GM18526 (cell line): ENCODE data around the gene PLPP4.

Experiments used
- POLR2A ChIP-seq: IDR thresholded peaks from 3 replicates; pipeline ENCODE4 v1.6.1; 2011; ENCODE audit not compliant: insufficient read length; ENCODE audit errors: extremely low read depth

Gene PLPP4

DNA sequence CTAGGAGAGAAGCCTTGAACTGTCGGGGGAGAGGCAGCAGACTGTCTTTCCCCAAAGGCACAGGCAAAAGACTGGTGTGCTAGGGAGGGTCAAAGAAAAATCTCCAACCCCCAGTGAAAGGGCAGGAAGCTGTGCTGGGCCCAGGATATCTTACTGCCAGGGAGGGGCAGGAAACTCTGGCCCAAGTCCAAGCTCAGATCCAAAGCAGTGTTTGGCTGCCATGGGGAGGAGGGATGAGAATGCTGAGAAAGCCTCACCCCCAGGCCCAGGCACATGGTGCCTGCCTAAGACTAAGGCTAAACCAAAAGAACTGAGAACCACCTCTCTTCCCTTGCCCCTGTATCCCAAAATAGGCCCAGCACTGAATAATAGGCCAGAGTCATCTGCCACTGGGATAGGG lies 171.2 kb downstream of the PLPP4 start:
- TF ChIP-seq POLR2A, result no peak

DNA sequence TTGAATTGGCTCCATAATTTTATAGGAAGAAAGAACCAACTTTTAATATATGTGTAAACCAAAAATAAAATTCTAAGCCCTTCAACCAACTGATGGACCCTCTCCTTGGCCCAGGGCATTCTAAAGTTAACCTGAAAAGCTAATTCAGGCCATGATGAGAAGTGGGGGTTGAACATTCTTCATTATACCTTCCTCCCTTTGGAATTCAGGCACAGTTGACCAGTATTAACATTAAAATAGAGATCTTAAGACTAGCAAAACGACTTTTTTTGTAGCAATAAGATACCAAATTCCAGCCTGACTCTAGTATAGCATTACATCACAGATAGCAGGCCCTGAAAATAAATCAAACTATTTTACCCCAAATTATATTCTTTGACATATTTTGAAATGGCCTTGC lies 173.2 kb downstream of the PLPP4 start:
- no peak for TF ChIP-seq POLR2A

DNA sequence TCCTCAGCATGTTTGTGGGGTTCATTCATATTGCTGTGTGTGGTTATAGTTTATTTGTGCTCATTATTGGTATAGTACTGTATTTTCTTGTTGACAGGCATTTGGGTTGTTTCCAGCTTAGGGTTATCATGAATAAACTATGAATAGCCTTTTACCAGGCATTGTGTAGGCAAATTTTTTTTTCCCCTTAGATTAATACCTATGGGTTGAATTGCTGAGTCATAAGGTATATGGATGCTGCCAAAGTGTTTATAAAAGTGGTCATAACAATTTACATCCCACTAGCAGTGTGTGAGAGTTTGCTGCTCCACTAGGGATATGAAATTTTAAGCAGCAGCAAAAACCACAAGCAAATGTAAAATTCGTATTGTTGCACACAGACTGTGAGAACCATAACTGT lies 175.0 kb downstream of the PLPP4 start:
- no peak for TF ChIP-seq POLR2A

DNA sequence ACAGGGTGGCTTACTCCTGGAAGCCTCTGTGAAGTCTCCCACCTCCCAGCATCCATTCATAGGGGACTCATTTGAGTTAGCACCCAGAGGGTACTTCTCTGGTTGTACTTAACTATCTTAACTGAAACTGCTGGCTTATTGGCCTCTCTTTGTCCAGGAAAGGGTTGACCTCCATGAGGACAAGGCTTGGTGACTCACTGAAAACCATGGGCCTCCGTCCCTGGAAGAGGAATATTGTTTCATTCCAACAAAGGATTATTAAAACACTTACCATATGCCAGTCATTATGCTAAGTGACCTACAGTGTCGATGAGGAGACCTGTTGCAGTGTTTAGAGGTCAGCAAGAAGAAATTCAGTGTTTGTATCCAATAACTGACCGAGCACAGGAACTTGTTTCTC lies 175.9 kb downstream of the PLPP4 start:
- TF ChIP-seq POLR2A, result no peak

DNA sequence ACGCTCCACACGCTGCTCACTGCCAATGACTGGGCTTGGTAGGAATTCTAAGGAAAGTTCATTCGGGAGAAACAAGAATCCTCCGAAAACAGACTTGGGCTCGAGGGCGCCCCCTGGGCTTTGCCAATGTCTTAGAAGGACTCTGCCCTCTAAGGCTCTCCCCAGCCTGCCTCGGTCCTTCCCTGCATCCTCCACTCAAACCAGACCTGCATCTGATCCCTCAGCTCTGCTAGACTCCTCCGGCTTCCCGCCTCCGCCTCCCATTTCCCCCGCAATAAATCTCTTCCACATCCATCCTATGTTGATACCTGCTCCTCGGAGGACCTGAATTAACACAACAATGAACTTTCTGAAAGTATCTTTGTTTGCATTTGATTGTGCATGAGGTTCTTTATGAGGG lies 177.6 kb downstream of the PLPP4 start:
- TF ChIP-seq POLR2A, result no peak
